Upper lobe of left lung (tissue), 4 donors: ENCODE results near the gene GRIPAP1.

ENCODE experiments used
- POLR2A ChIP-seq, 4 donors: fragments of 450-650 bp; IDR thresholded peaks; one replicate each; pipeline ENCODE4 v1.5.1; 2016 to 2017; ENCODE audit warnings: antibody characterized with exemption in 4 of 4, mild to moderate bottlenecking in 2 of 4
- TF ChIP-seq, protein P1 (sequence below), 6 experiments: fragments of 450-650 bp in 4 of 6; fragments of 200-600 bp in 2 of 6; sonication (generic) in 2 of 6; IDR thresholded peaks; one replicate each; pipeline ENCODE4 v1.5.1; 2016 to 2019; ENCODE audit warnings: antibody characterized with exemption in 6 of 6

DNA sequence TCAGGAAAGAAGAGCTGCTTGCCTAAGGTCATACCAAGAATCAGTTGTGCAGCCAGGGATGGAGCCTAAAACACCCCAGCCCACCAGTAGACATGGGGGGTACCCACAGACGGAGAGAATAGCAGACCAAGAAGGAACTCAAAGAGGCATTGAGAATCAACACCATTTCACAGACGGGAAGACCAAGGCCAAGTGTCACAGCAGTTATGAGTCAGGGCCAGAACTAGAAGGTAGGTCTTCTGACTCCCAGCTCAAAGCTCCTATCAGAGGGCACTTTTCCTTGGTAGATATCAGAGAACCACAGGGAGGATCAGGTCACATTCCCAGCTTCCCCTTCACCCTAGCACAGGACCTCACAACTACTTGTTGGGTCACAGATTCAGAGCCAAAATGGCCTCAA lies 59.2 kb downstream of the GRIPAP1 start:
- TF ChIP-seq POLR2A (IDR thresholded peaks at IDR 0.05) = no peak
- TF ChIP-seq, protein P1, sequence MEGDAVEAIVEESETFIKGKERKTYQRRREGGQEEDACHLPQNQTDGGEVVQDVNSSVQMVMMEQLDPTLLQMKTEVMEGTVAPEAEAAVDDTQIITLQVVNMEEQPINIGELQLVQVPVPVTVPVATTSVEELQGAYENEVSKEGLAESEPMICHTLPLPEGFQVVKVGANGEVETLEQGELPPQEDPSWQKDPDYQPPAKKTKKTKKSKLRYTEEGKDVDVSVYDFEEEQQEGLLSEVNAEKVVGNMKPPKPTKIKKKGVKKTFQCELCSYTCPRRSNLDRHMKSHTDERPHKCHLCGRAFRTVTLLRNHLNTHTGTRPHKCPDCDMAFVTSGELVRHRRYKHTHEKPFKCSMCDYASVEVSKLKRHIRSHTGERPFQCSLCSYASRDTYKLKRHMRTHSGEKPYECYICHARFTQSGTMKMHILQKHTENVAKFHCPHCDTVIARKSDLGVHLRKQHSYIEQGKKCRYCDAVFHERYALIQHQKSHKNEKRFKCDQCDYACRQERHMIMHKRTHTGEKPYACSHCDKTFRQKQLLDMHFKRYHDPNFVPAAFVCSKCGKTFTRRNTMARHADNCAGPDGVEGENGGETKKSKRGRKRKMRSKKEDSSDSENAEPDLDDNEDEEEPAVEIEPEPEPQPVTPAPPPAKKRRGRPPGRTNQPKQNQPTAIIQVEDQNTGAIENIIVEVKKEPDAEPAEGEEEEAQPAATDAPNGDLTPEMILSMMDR (IDR thresholded peaks at IDR 0.05) = no peak
